Mesodermal cell (in vitro differentiated cells): ENCODE data around the gene MIDN.

Source experiments
- H3K27ac ChIP-seq: 2 replicates; pipeline ENCODE4 v1.7.0; 2013; ENCODE audit warnings: mild to moderate bottlenecking, low read depth, low read length, moderate library complexity; ENCODE audit not compliant: severe bottlenecking
- H3K36me3 ChIP-seq: 2 replicates; pipeline ENCODE4 v1.7.1; 2013; ENCODE audit warnings: mild to moderate bottlenecking, low read length, moderate library complexity; ENCODE audit not compliant: control insufficient read depth, insufficient read depth
- H3K4me1 ChIP-seq: one replicate; pipeline ENCODE4 v1.7.1; 2013; ENCODE audit warnings: mild to moderate bottlenecking, low read length; ENCODE audit not compliant: insufficient read depth, control insufficient read depth, poor library complexity, severe bottlenecking
- H3K4me3 ChIP-seq: 2 replicates; pipeline ENCODE4 v1.7.0; 2013; ENCODE audit warnings: low read length, control low read depth, mild to moderate bottlenecking; ENCODE audit not compliant: insufficient read depth, poor library complexity, severe bottlenecking; ENCODE audit errors: extremely low read depth
- H3K9me3 ChIP-seq: 2 replicates; pipeline ENCODE4 v1.7.1; 2013; ENCODE audit warnings: mild to moderate bottlenecking, low read length, moderate library complexity; ENCODE audit not compliant: control insufficient read depth
- WGBS, 2 experiments: methylation state at CpG; one replicate each; pipeline ENCODE4 v1.1.5; 2013; ENCODE audit warnings: missing lambda C conversion rate in 2 of 2; ENCODE audit not compliant: insufficient coverage in 2 of 2; 5-methylcytosine and 5-hydroxymethylcytosine counted together

The MIDN gene

DNA sequence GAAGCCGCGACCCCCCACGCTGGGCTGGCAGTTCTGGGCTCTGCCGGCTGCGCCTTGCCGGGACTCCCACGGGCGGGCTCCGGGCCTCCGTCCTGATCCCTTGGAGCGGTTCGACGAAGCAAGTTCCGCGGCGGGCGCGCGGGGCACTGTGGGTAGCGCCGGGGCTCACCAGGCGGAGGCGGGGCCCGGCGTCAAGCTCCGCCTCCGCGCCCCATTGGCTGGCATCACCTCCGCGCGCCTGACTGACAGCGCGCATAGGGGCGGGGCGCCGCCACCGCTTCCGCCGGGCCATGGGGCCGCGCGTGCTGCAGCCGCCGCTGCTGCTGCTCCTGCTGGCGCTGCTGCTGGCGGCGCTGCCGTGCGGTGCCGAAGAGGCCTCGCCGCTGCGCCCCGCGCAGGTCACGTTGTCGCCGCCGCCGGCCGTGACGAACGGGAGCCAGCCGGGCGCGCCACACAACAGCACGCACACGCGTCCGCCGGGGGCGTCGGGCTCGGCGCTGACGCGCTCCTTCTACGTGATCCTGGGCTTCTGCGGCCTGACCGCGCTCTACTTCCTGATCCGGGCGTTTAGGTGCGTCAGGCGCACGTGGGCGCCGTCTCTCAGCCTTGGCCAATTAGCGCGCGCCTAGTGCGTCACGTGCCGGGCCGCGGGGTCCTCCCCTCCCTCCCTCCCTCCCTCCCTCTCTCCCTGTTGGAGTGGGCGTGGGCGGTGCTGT, 27.0 kb downstream of the MIDN start, which contains the start of gene FAM174C:
FAM174C (plus strand) TSS at position 271 of the 716 bp plus-strand sequence; CDS start at position 291, 20 bp downstream.
- Histone ChIP-seq H3K27ac (peak within 1 kb of the TSS; percentile 99), H3K36me3 (peaks cover 61% of the 10 kb centered on the region), H3K9me3 (no peaks in the 10 kb centered on the region), H3K4me3 (peak within 1 kb of the TSS; percentile 52), H3K4me1 (peaks cover 33% of the 10 kb centered on the region)
- 0% methylated on average over 73 to 90 of the region's 98 CpGs for WGBS, 2 experiments

DNA sequence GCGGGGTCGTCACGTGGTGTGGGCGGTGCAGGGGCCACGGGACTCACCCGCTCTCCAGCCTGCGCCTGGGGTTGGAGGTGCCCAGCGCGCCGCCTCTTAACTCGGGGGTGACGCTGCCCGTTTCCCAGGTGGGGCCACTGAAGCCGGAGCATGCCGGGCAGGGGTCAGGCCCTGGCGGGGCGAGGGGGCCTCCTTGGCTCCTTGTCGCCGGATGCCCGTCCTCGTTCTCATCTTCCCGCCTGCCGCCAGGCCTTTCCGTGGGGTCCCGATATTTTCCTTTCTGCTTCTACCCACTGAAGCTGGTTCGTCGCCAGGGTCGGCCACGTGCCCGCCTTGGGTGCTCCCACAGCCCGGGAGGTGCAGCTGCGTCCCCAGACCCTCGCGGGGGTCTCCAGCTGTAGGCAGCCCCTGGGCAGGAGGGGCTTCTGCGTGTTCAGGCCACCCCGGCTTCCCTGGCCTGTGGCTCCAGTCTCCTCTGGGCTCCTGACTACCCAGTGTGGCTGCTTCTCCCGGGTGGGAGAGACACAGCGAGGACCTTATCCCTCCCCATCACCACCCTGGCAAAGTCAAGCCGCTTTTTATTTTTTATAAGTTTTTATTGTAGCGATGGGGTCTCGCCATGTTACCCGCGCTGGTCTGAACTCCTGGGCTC, 27.7 kb downstream of the MIDN start:
- H3K4me3 ChIP-seq, result peak overlapping the region; percentile 52
- peaks cover 26% of the 10 kb centered on the region for H3K4me1 ChIP-seq
- 16 to 20% methylated on average over 36 of the region's 43 CpGs for WGBS, 2 experiments
- no peaks in the 10 kb centered on the region for H3K9me3 ChIP-seq
- H3K27ac ChIP-seq, result peak overlapping the region; percentile 99
- H3K36me3 ChIP-seq, result peaks cover 54% of the 10 kb centered on the region

DNA sequence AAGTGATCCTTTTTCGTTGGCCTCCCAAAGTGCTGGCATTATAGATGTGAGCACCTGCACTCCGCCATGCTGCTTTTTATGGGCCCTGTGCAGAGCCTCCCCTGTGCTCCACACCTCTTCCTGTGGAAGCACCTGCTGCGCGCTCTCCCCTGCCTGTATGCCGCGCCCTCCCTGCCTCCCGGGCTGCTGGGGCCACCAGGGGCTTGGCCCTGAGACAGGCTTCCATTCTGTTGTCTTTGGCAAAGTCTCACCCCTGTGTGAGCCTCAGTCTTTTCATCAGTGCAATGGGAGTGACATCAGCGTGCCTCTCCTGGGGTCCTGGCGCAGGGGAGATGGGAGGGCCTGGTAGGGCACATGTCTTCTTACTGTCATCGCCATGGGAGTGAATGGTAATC, 28.2 kb downstream of the MIDN start:
- Histone ChIP-seq H3K9me3 (no peaks in the 10 kb centered on the region), H3K36me3 (peaks cover 49% of the 10 kb centered on the region), H3K4me3 (peak overlapping the region; percentile 52), H3K4me1 (peaks cover 21% of the 10 kb centered on the region), H3K27ac (no peak overlapping the region)
- 86 to 88% methylated on average over 10 of the region's 10 CpGs for WGBS, 2 experiments

DNA sequence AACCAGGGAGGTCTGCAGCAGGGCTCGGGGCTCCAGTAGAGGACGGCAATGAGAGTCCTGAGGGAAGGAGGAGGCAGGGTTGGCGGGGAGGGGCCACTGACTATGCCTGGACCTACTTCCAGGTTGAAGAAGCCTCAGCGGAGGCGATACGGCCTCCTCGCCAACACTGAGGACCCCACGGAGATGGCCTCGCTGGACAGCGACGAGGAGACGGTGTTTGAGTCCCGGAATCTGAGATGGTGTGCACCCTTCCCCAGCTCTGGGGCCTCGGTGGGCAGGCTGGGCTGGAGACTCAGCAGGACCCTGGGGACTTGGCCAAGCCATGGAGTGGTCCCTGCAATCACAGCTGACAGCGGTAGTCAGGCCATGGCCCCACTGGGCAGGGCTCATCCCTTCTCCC, 28.7 kb downstream of the MIDN start:
- Histone ChIP-seq H3K36me3 (peaks cover 45% of the 10 kb centered on the region), H3K27ac (no peak overlapping the region), H3K9me3 (no peaks in the 10 kb centered on the region), H3K4me3 (no peak overlapping the region), H3K4me1 (peaks cover 17% of the 10 kb centered on the region)
- 94 to 98% methylated on average over 14 to 15 of the region's 15 CpGs for WGBS, 2 experiments

DNA sequence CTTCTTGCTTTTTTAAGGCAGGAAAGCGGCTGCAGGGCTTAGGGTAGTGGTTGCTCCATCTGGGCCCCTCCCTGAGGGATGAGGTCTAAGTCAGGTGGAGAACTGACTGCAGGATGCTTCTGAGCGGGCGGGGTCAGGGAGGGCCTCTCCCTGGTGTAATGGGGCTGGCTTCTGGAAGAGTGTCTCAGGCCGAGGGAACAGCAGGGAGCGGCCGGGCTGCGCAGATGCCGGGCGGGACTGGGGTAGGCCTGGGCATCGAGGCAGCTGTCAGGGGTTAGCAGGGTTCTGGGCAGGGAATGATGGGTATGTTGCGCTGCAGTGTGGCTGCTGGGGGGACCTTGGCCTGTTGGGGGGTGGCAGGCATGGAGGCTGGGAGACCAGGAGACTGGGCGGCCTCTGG, 29.7 kb downstream of the MIDN start:
- WGBS, 2 experiments, result 94 to 95% methylated on average over 9 to 11 of the region's 12 CpGs
- no peak overlapping the region for H3K27ac ChIP-seq

DNA sequence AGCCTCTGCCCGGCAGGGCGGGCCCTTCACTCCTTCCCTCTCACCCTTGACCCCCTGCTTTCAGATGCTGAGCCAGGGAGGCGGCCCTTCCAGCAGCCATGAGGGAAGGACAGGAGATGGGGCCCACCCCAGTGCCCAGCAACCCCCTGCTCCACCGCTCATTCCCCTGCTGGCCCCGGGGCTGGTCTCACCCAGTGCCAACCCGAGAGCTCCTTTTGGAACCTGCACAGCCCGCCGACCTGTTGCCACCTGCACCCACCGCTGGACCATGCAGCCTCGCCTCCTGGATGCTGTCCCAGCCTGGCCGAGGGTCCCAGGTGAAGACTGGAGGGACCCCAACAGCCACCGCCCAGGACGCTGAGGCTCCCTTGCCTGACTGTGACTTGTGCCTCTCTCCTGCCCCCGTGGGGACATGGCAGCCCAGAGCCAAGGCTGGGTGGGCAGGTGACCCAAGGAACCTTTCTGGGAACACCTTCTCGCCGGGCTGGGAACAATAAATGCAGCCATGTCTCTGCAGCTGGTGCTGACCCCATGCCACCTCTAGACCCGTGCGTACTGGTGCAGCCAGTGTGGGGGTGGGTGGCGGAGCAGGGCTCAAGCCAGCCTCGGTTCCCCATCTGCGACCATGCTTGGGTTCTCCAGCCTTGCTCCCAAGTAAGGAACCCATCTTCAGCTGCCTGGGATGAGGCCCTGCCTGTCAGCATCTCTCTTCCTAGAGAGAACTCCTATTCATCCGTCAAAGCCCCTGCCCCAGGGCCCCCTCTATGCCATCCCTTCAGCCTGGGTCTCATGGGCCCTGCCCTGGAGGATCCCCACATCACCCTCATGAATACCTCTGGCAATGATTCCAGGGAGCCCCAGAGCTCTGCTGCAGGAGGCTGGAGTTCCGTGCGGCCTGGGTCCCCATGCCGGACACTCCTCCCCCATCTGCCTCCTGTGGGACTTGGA, 30.6 kb downstream of the MIDN start:
- Histone ChIP-seq H3K4me1 (peaks cover 7% of the 10 kb centered on the region), H3K9me3 (no peaks in the 10 kb centered on the region), H3K27ac (no peak overlapping the region), H3K36me3 (peaks cover 25% of the 10 kb centered on the region), H3K4me3 (no peak overlapping the region)
- 92 to 96% methylated on average over 21 to 23 of the region's 25 CpGs for WGBS, 2 experiments

More for the DNA sequence above, 29.7 kb downstream of the MIDN start:
- Histone ChIP-seq H3K4me3 (no peak overlapping the region), H3K4me1 (peaks cover 9% of the 10 kb centered on the region), H3K9me3 (no peaks in the 10 kb centered on the region), H3K36me3 (peaks cover 35% of the 10 kb centered on the region)

DNA sequence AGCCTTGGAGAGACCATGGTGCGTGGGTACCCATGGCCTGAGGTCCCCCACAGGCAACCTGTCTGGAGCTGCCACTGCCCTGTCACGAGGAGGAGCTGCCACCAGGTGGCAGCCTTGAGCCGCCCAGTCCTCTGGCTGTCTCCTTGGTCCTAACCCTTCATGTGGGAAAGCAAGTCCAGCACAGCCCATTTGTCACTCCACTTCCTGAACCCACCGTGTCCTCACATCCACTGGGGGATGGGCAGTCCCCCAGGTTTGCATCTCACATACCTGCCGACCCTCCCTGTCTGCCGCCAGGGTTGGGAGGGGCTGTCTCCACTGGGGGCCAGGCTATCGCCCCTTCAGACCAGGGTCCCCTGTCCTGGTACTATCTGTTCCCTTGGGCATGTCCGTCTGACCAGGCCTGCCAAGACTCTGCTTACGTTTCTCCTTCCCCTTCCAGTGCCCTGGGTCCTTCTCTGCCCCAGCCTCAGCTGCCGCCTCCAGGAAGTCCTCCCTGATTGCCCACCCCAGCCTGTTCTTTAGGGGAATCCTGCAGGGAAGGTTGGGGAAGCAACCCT, 31.5 kb downstream of the MIDN start:
- peaks cover 17% of the 10 kb centered on the region for H3K36me3 ChIP-seq
- no peaks in the 10 kb centered on the region for H3K9me3 ChIP-seq
- 41 to 43% methylated on average over 9 of the region's 10 CpGs for WGBS, 2 experiments
- no peak overlapping the region for H3K27ac ChIP-seq
- no peaks in the 10 kb centered on the region for H3K4me1 ChIP-seq
- no peak overlapping the region for H3K4me3 ChIP-seq

DNA sequence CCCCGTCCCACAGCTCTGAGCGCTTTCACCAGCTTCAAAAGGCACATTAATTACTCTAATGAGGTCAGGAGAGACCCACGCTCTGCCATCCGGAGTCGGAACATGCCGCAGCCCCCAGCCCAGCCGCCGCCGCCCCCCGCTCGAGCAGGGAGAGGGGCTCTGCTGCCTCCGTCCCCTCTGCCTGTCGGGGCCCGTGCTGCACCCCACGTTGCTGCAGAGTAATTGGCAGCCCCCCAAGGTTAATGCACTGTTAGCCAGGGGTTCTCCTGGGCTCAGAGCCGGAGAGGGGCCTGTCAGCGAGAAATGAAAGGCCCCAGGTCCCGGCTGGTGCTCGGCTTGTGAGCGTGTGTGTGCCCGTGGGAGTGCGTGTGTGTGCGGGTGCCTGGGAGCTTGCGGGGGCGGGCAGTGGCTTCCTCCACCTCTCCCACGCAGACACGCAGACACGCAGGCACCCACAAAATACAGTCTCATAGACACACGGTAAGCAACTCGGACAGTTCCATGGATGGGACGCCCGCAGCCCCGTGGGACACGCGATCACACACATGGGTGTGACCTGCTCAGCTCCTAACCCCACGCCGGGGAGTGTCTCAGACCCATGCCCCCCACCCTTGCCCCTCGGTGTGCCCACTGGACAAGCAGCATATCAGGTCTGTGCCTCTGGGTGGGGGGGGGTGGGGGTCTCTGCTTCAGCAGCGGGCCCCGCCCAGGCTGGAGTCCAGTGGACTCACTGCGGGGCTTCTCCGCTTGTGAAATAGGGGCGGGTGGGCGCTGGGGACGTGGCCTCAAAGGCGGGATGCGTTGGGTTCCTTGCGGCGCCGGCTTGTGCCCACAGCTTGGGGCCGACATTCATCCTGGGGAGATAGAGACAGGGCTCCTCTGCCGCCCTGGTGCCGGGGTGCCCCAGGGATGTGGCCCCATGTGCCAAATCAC, 32.5 kb downstream of the MIDN start:
- Histone ChIP-seq H3K4me3 (no peak overlapping the region), H3K4me1 (no peaks in the 10 kb centered on the region), H3K9me3 (no peaks in the 10 kb centered on the region), H3K27ac (no peak overlapping the region), H3K36me3 (peaks cover 15% of the 10 kb centered on the region)
- 93 to 94% methylated on average over 48 to 50 of the region's 53 CpGs for WGBS, 2 experiments

DNA sequence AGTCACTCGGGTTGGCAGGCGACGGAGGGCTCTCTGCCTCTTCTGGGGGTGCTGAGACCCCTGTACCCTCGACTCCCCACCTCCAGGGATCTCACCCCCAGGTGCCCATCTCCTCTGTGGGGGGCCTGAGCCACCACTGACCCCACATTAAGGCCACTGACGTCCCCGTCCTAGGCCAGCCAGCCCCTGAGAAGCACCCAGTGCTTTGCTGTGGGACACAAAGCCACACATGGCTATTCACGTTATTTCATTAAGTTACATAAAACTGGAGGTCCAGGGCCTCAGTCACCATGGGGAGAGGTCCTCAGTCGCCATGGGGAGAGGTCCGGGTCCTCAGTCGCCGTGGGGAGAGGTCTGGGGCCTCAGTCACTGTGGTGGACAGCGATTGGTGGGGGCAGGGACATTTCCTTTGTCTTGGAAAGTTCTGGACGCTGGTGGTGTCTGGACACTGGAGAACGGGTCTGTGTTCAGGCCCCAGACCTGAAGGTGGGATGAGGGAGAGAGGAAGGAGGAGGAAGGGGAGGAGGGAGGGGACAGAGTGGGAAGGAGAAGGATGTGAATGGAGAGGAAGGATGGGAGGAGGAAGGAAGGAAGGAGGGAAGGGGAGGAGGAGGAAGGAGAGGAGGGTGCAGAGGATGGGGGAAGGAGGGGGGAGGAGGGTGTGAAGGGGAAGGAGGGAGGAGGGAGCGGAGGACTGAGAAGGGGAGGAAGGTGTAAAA, 33.3 kb downstream of the MIDN start:
- Histone ChIP-seq H3K36me3 (peaks cover 15% of the 10 kb centered on the region), H3K4me1 (peaks cover under 1% of the 10 kb centered on the region), H3K27ac (no peak overlapping the region), H3K9me3 (no peaks in the 10 kb centered on the region), H3K4me3 (no peak overlapping the region)
- 86 to 89% methylated on average over 8 to 15 of the region's 15 CpGs for WGBS, 2 experiments
